ENCODE measurements around the gene CTSE. TPM values are rescaled to one million over a fixed set of nuclear protein-coding genes. Genes with fewer than 3 reads are reported as not detected.

Gene CTSE
- total and polyA plus RNA-seq, 2 of the 8 experiments (the other 6 are each of a cell fraction or from before 2014, with no cell fraction given), result 0.03 TPM; not detected in 1

DNA sequence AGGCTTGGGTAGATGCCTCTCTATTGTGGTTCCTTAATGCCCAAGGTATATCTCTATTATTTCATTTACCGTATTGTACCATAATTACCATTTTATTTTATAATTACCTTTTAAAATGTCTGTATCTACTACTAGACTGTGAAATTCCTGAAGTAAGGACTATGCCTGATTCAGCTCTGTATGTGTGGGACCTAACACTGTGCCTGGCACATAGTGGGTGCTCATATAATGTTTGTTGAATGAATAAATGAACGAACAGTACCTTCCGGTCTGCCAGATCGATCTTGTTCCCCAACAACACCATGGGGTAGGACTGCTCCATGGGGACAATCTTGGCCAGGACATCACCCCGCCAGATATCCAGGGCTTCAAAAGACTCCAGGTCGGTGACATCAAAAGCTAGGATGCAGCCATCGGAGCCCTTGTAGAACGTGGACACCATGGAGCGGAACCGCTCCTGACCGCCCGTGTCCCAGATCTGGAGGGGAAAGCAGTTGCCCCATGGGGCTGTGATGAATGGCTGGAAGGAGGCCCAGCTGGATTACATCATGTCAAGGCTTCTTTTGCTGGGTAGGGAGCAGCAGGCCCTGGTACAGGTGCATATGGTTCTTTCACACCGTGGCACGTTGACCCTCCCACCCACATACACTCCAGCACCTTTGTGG, 31.3 kb downstream of the CTSE start:
- CTCF ChIA-PET (ENCODE audit: partially characterized antibody), result interaction anchor here (0.7 to 4.5 kb wide), 6 partner anchors 9 to 113 kb away, joined by 3 to 26 read pairs (median 10); no protein-coding TSS in a partner anchor
- no peaks in the 10 kb centered on the region for H3K79me1 ChIP-seq (ENCODE audit: low read depth, low read length)
- no peak for FAIRE-seq
- no peaks in the 10 kb centered on the region for H3K36me3 ChIP-seq (ENCODE audit: control insufficient read depth in 2 of 4, insufficient read depth in 4 of 4, low read length in 3 of 4)
- H4K20me1 ChIP-seq (replicated peaks in 1 of 2; ENCODE audit: control insufficient read depth in 1 of 2, insufficient read depth in 2 of 2, low read length in 2 of 2), result no peaks in the 10 kb centered on the region
- H3K23ac ChIP-seq (ENCODE audit: insufficient read length), result no peak overlapping the region
- no peak overlapping the region for H4K8ac ChIP-seq (ENCODE audit: extremely low read depth, insufficient read depth, low read length)
- DNase-seq (ENCODE audit: low read depth in 1 of 2, low spot score in 2 of 2), result no peak
- no peak overlapping the region for H4K91ac ChIP-seq (replicated peaks; ENCODE audit: insufficient read length, low read length)
- WGBS, 2 experiments (ENCODE audit: extremely low coverage in 1 of 2, insufficient coverage in 1 of 2, insufficient read length in 1 of 2, insufficient replicate concordance in 2 of 2, low coverage in 1 of 2, low lambda C conversion rate in 2 of 2, missing lambda C conversion rate in 1 of 2), result 92% methylated on average over 14 of the region's 14 CpGs; no CpG with 5 or more reads in 1 of the 2 experiments
- H2BK120ac ChIP-seq (replicated peaks; ENCODE audit: low read depth, low read length), result no peak overlapping the region
- H3K18ac ChIP-seq (ENCODE audit: extremely low read depth, low read length), result no peak overlapping the region
- H2BK20ac ChIP-seq (ENCODE audit: low read length), result no peak overlapping the region
- no peak overlapping the region for H3K14ac ChIP-seq (ENCODE audit: insufficient read length)
- no peak overlapping the region for H2BK12ac ChIP-seq (ENCODE audit: low read depth, low read length)
- H4K5ac ChIP-seq (ENCODE audit: insufficient read length, low read depth, low read length), result no peak overlapping the region
- TF ChIP-seq, protein P1, sequence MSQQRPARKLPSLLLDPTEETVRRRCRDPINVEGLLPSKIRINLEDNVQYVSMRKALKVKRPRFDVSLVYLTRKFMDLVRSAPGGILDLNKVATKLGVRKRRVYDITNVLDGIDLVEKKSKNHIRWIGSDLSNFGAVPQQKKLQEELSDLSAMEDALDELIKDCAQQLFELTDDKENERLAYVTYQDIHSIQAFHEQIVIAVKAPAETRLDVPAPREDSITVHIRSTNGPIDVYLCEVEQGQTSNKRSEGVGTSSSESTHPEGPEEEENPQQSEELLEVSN (IDR thresholded peaks at IDR 0.05), result no peak
- TF ChIP-seq SIRT6 (IDR thresholded peaks at IDR 0.05; ENCODE audit: low read length) (no peak), EZH2 (IDR thresholded peaks at IDR 0.05; ENCODE audit: low read depth, low read length, severe bottlenecking) (no peak), KDM1A (IDR thresholded peaks at IDR 0.05; ENCODE audit: borderline replicate concordance, low read length) (no peak), SP2 (IDR thresholded peaks at IDR 0.05; ENCODE audit: low read length) (no peak), EGR1 (IDR thresholded peaks at IDR 0.05; ENCODE audit: borderline replicate concordance, low read depth, low read length) (no peak)
- H3K79me2 ChIP-seq (ENCODE audit: control insufficient read depth in 1 of 2, insufficient read depth in 2 of 2, low read length in 2 of 2), result no peaks in the 10 kb centered on the region
- no peaks in the 10 kb centered on the region for H3K9me3 ChIP-seq (ENCODE audit: insufficient read depth in 2 of 2, low read depth in 1 of 2, low read length in 1 of 2)
- H2AFZ ChIP-seq (ENCODE audit: low read length), result no peak overlapping the region
- no peak overlapping the region for H3K56ac ChIP-seq (replicated peaks; ENCODE audit: insufficient read length, low read depth, low read length)
- H2AK5ac ChIP-seq (ENCODE audit: low read depth, low read length), result no peak overlapping the region
- peaks cover 0 to 4% (median 3%) of the 10 kb centered on the region in 4 experiments; a peak in 3 of 7 replicates for H3K4me1 ChIP-seq (replicated peaks in 1 of 4; ENCODE audit: control insufficient read depth in 3 of 4, insufficient read depth in 4 of 4, low read length in 3 of 4)
- H3K4me2 ChIP-seq (ENCODE audit: insufficient read depth in 1 of 2, low read depth in 2 of 2, low read length in 2 of 2), result no peak overlapping the region
- no peak overlapping the region for H3K4ac ChIP-seq (replicated peaks; ENCODE audit: insufficient read length, low read depth, low read length)
- peaks cover 3 to 7% (median 6%) of the 10 kb centered on the region in 4 experiments; a peak in 6 of 7 replicates for H3K27me3 ChIP-seq (replicated peaks in 1 of 4; ENCODE audit: control insufficient read depth in 3 of 4, extremely low read depth in 1 of 4, insufficient read depth in 3 of 4, low read length in 3 of 4)
- no peak overlapping the region for H2BK5ac ChIP-seq (ENCODE audit: low read depth, low read length)
- H3K27ac ChIP-seq (ENCODE audit: low read depth, low read length), result no peak overlapping the region
- no peak overlapping the region for H2BK15ac ChIP-seq (ENCODE audit: low read length)
- POLR2A ChIA-PET (ENCODE audit: partially characterized antibody), result no interaction called here
- no peak overlapping the region for H3K4me3 ChIP-seq (ENCODE audit: extremely low read depth in 1 of 4, insufficient read depth in 2 of 4, low read depth in 3 of 4, low read length in 4 of 4)
- H3K23me2 ChIP-seq (ENCODE audit: low read depth, low read length), result no peaks in the 10 kb centered on the region
- H3K9ac ChIP-seq (replicated peaks in 1 of 4; ENCODE audit: extremely low read depth in 1 of 4, low read depth in 3 of 4, low read length in 3 of 4), result no peak overlapping the region

Data from H1 (cell line).